Measurements from ENCODE around the gene GNPDA1.

The GNPDA1 gene

GRCh38 chr5:142032747-142033631 lies 20.2 kb upstream of the GNPDA1 start:
- TF ChIP-seq GATA2 (IDR thresholded peaks at IDR 0.05; ENCODE audit: low read depth, low read length) (no peak), GATA3 (IDR thresholded peaks at IDR 0.05; ENCODE audit: low read depth, low read length) (no peak)

- TF ChIP-seq GATA2 (IDR thresholded peaks at IDR 0.05; ENCODE audit: low read depth, low read length) (no peak), GATA3 (IDR thresholded peaks at IDR 0.05; ENCODE audit: low read depth, low read length) (no peak)
Measured at GRCh38 chr5:142032150-142032549, 19.3 kb upstream of the GNPDA1 start.

GRCh38 chr5:142025637-142026036 lies 12.8 kb upstream of the GNPDA1 start:
- TF ChIP-seq GATA3 (IDR thresholded peaks at IDR 0.05; ENCODE audit: low read depth, low read length) = no peak
- no peak for TF ChIP-seq GATA2 (IDR thresholded peaks at IDR 0.05; ENCODE audit: low read depth, low read length)

GRCh38 chr5:142024771-142025304 lies 12.0 kb upstream of the GNPDA1 start:
- TF ChIP-seq GATA3 (IDR thresholded peaks at IDR 0.05; ENCODE audit: low read depth, low read length) (no peak), GATA2 (IDR thresholded peaks at IDR 0.05; ENCODE audit: low read depth, low read length) (no peak)

GRCh38 chr5:142023836-142024235 lies 11.0 kb upstream of the GNPDA1 start:
- TF ChIP-seq GATA2 (IDR thresholded peaks at IDR 0.05; ENCODE audit: low read depth, low read length) = no peak
- TF ChIP-seq GATA3 (IDR thresholded peaks at IDR 0.05; ENCODE audit: low read depth, low read length) = no peak

- no peak for TF ChIP-seq GATA3 (IDR thresholded peaks at IDR 0.05; ENCODE audit: low read depth, low read length)
- no peak for TF ChIP-seq GATA2 (IDR thresholded peaks at IDR 0.05; ENCODE audit: low read depth, low read length)
Measured at GRCh38 chr5:142020122-142020659, 7.4 kb upstream of the GNPDA1 start.

- TF ChIP-seq GATA2 (IDR thresholded peaks at IDR 0.05; ENCODE audit: low read depth, low read length) (no peak), GATA3 (IDR thresholded peaks at IDR 0.05; ENCODE audit: low read depth, low read length) (no peak)
Measured at GRCh38 chr5:142017832-142018427, 5.1 kb upstream of the GNPDA1 start.

GRCh38 chr5:142016556-142016955 lies 3.7 kb upstream of the GNPDA1 start:
- TF ChIP-seq GATA3 (IDR thresholded peaks at IDR 0.05; ENCODE audit: low read depth, low read length) (no peak), GATA2 (IDR thresholded peaks at IDR 0.05; ENCODE audit: low read depth, low read length) (no peak)

- no peak for TF ChIP-seq GATA2 (IDR thresholded peaks at IDR 0.05; ENCODE audit: low read depth, low read length)
- TF ChIP-seq GATA3 (IDR thresholded peaks at IDR 0.05; ENCODE audit: low read depth, low read length) = no peak
Measured at GRCh38 chr5:142015781-142016533, 3.1 kb upstream of the GNPDA1 start.

GRCh38 chr5:142014911-142015584 lies 2.2 kb upstream of the GNPDA1 start:
- TF ChIP-seq GATA3 (IDR thresholded peaks at IDR 0.05; ENCODE audit: low read depth, low read length) (no peak), GATA2 (IDR thresholded peaks at IDR 0.05; ENCODE audit: low read depth, low read length) (no peak)

GRCh38 chr5:142013734-142014521 lies 1.1 kb upstream of the GNPDA1 start:
- TF ChIP-seq GATA3 (IDR thresholded peaks at IDR 0.05; ENCODE audit: low read depth, low read length) = no peak
- no peak for TF ChIP-seq GATA2 (IDR thresholded peaks at IDR 0.05; ENCODE audit: low read depth, low read length)

GRCh38 chr5:142012186-142012785 lies 541 bp downstream of the GNPDA1 start:
- TF ChIP-seq GATA3 (IDR thresholded peaks at IDR 0.05; ENCODE audit: low read depth, low read length) = no peak
- TF ChIP-seq GATA2 (IDR thresholded peaks at IDR 0.05; ENCODE audit: low read depth, low read length) = no peak

Data from SH-SY5Y (cell line).